CD4-positive, alpha-beta T cell (primary cell): Measurements from ENCODE around the gene KCNQ1. TPM values are rescaled to one million over a fixed set of nuclear protein-coding genes. Genes with fewer than 3 reads are reported as not detected.
A peak's percentile ranks its signal among the peaks of the same experiment; 100 is the strongest.

Experiments
- ATAC-seq: fragments of 200-7000 bp; cut with Tn5 transposase; one replicate; pipeline ENCODE4 v1.10.0; 2022; ENCODE audit warnings: mild to moderate bottlenecking; ENCODE audit not compliant: poor library complexity
- CTCF ChIA-PET: fragments of 350-600 bp; sonication (Branson Sonifier 250); formaldehyde crosslinking; loops from one replicate; lab custom pipeline; 2021; ENCODE audit warnings: antibody characterized with exemption, inconsistent platforms; lab: Charles Lee
- POLR2A ChIA-PET: fragments of 350-600 bp; sonication (Branson Sonifier 250); formaldehyde crosslinking; loops from one replicate; lab custom pipeline; 2021; ENCODE audit warnings: antibody characterized with exemption, inconsistent platforms; lab: Charles Lee
- DNase-seq, 14 experiments: peaks; one replicate each; pipeline ENCODE4 v3.0.0-alpha.2; 2013 to 2020; ENCODE audit warnings: mixed read lengths in 2 of 14
- H3K27ac ChIP-seq, 2 donors: one replicate each; pipeline versions ENCODE4 v1.5.1 to v1.7.0; 2013; ENCODE audit warnings: low read length in 2 of 2, low read depth in 1 of 2, mild to moderate bottlenecking in 1 of 2
- H3K27me3 ChIP-seq, 2 experiments: 1 replicate in 1 of 2; 2 replicates in 1 of 2; pipeline versions ENCODE4 v1.6.1 to v1.7.0; 2013; ENCODE audit warnings: low read length in 2 of 2, control low read depth in 1 of 2, mild to moderate bottlenecking in 1 of 2, moderate library complexity in 1 of 2; ENCODE audit not compliant: insufficient read depth in 2 of 2, control insufficient read depth in 1 of 2
- H3K36me3 ChIP-seq: one replicate; pipeline ENCODE4 v1.6.1; 2013; ENCODE audit warnings: low read length, control low read depth; ENCODE audit not compliant: insufficient read depth
- H3K4me1 ChIP-seq: one replicate; pipeline ENCODE4 v1.6.1; 2013; ENCODE audit warnings: low read length, control low read depth; ENCODE audit not compliant: insufficient read depth
- H3K4me3 ChIP-seq: one replicate; pipeline ENCODE4 v1.5.1; 2013; ENCODE audit warnings: mild to moderate bottlenecking, low read length, moderate library complexity
- H3K9me3 ChIP-seq, 2 experiments: 1 replicate in 1 of 2; 2 replicates in 1 of 2; pipeline versions ENCODE4 v1.6.1 to v1.7.0; 2013; ENCODE audit warnings: low read length in 2 of 2, mild to moderate bottlenecking in 2 of 2, control low read depth in 1 of 2, moderate library complexity in 1 of 2; ENCODE audit not compliant: control insufficient read depth in 1 of 2, insufficient read depth in 1 of 2
- H3K27ac Mint-ChIP-seq: one replicate; pipeline ENCODE4 v1.8.0; 2020; ENCODE audit warnings: mixed read lengths
- H3K27me3 Mint-ChIP-seq: one replicate; pipeline ENCODE4 v1.8.0; 2021; ENCODE audit warnings: mixed read lengths
- H3K36me3 Mint-ChIP-seq: one replicate; pipeline ENCODE4 v1.8.0; 2021; ENCODE audit warnings: low read depth, mixed read lengths
- H3K4me1 Mint-ChIP-seq: one replicate; pipeline ENCODE4 v1.8.0; 2021; ENCODE audit warnings: low read depth, mixed read lengths
- H3K4me3 Mint-ChIP-seq: one replicate; pipeline ENCODE4 v1.8.0; 2020; ENCODE audit warnings: mild to moderate bottlenecking, mixed read lengths
- H3K9me3 Mint-ChIP-seq: one replicate; pipeline ENCODE4 v1.8.0; 2020; ENCODE audit warnings: mixed read lengths
- intact Hi-C, 2 experiments: fragments of 100-400 bp; cut with DNase I in 1 of 2; cut with micrococcal nuclease in 1 of 2; formaldehyde crosslinking; loops; one replicate each; pipeline versions ENCODE4 v1.15.1 to v1.9.0; 2023 to 2025; cut with DNase I, micrococcal nuclease
- total RNA-seq, 174 experiments: library from RNA in 2 of 174; stranded (reverse) in 2 of 174; gene quantifications; one replicate each; pipeline ENCODE4 v1.2.3 and lab custom pipeline; 2021 to 2026
- TF ChIP-seq, protein P1 (sequence below): fragments of 200-600 bp; IDR thresholded peaks from one replicate; pipeline ENCODE4 v1.8.0; 2022; ENCODE audit warnings: antibody characterized with exemption, mild to moderate bottlenecking

KCNQ1 gene
- total RNA-seq, 2 experiments from 2014 or later, result 31.3 to 33.1 TPM

DNA sequence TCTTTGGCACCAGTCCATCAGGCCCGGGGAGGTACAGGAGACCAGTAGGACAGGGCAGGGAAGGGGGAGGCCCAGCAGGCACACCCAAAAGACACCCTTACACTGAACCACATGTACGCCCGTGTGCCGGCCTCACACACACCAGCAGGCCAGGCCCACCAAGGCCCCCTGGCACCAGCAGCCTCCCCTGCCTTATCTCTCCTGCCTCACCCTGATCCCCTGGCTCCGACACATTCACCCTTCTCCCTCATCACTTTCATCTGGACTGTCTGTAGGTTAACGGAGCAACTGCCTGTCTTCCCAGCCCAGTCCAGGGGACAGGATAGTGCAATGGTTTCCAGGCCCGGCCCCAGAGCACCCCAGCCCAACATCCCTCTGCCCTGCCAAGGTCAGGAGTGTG, 435.8 kb downstream of the KCNQ1 start:
- peaks cover 0 to 4% of the 10 kb centered on the region in 2 experiments for H3K27me3 ChIP-seq
- no peaks in the 10 kb centered on the region for H3K4me1 Mint-ChIP-seq
- no peak overlapping the region for H3K27ac Mint-ChIP-seq
- H3K36me3 ChIP-seq, result no peaks in the 10 kb centered on the region
- intact Hi-C loops, result loop anchor here in 1 of 2 experiments (10.0 kb wide), 1 partner anchor 544 kb away; no protein-coding TSS in a partner anchor
- no peaks in the 10 kb centered on the region for H3K27me3 Mint-ChIP-seq
- ATAC-seq (no peak), DNase-seq (no peak)
- TF ChIP-seq, protein P1, sequence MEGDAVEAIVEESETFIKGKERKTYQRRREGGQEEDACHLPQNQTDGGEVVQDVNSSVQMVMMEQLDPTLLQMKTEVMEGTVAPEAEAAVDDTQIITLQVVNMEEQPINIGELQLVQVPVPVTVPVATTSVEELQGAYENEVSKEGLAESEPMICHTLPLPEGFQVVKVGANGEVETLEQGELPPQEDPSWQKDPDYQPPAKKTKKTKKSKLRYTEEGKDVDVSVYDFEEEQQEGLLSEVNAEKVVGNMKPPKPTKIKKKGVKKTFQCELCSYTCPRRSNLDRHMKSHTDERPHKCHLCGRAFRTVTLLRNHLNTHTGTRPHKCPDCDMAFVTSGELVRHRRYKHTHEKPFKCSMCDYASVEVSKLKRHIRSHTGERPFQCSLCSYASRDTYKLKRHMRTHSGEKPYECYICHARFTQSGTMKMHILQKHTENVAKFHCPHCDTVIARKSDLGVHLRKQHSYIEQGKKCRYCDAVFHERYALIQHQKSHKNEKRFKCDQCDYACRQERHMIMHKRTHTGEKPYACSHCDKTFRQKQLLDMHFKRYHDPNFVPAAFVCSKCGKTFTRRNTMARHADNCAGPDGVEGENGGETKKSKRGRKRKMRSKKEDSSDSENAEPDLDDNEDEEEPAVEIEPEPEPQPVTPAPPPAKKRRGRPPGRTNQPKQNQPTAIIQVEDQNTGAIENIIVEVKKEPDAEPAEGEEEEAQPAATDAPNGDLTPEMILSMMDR, result no peak
- H3K27ac ChIP-seq, result no peak overlapping the region
- ChIA-PET CTCF (no interaction called here), POLR2A (no interaction called here)
- H3K36me3 Mint-ChIP-seq, result no peaks in the 10 kb centered on the region
- H3K4me3 Mint-ChIP-seq, result no peak overlapping the region
- no peaks in the 10 kb centered on the region for H3K9me3 Mint-ChIP-seq
- H3K9me3 ChIP-seq, result peaks cover 0 to 14% of the 10 kb centered on the region in 2 experiments
- H3K4me3 ChIP-seq, result no peak overlapping the region
- peaks cover 10% of the 10 kb centered on the region for H3K4me1 ChIP-seq

DNA sequence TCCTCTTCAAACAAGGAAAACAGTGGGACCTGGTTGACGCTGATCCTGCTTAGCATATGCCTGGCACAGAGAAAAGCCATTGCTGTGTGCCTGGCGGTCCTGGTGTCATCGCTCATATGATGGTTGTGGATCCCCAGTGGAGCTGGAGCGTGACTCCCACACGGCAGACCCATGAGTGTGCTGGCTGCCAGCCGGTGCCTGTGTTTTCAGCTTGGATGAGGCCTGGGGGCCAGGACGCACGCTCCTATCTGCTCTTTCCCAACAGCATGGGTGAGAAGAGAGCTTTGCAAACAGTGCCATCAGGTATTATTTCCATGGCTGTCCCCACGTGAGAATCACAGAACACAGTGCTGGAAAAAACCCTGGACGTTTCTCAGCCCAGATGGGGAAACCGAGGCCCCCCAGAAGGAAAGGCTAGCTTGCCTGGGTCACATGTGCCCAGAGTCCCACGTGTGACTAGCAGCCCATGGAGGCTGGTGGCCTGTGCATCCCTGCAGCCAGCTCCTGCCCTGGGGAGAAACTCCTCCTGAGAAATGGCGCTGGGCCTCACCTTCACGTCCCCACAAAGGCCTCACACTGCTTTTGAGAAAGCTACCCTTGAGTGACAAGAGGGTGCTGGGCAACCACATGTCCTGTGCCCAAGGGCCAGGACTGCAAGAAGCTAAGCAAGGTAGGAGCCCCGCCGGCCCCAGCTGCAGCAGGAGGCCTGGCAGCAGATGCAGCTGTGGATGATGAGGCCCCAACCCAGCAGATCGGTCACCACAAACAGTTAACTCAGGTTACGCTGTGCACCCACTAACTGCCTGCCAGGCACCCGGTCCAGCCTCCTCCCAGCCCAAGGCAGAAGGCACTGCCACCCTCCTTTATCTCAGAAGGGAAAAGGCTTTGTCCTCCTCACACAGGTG, 436.5 kb downstream of the KCNQ1 start:
- CTCF ChIA-PET, result interaction anchor here (1.6 kb wide), 1 partner anchor 348 kb away, joined by 5 read pairs; no protein-coding TSS in a partner anchor
- H3K4me3 Mint-ChIP-seq, result peak overlapping the region; percentile 42
- ATAC-seq, result no peak

DNA sequence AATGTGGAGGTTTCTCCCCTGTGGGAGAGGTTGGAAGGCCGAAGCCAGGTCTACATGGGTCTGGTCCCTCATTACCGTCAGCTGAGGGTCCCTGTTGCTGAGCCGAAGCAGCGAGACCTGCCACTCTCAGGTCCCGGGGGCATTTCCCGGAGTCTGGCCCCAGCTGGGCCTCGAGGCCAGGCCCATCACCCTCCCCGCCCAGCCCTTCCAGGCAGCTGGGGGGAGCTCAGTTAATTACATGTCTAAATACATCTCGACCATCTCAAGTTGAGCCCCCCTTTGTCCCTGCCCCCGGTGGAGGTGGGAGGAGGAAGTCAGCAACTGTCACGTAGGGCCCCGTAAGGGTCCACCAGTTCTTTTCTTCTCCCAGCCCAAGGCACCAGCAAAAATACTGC, 437.2 kb downstream of the KCNQ1 start:
- Mint-ChIP-seq H3K36me3 (no peaks in the 10 kb centered on the region), H3K27ac (no peak overlapping the region), H3K4me1 (peaks cover 4% of the 10 kb centered on the region), H3K27me3 (no peaks in the 10 kb centered on the region), H3K4me3 (no peak overlapping the region), H3K9me3 (no peaks in the 10 kb centered on the region)
- POLR2A ChIA-PET, result no interaction called here
- TF ChIP-seq, protein P1, result no peak
- H3K9me3 ChIP-seq, result peaks cover 0 to 10% of the 10 kb centered on the region in 2 experiments
- no peak for ATAC-seq
- no peak overlapping the region for H3K4me3 ChIP-seq
- H3K27ac ChIP-seq, result no peak overlapping the region
- H3K4me1 ChIP-seq, result peaks cover 17% of the 10 kb centered on the region
- CTCF ChIA-PET, result interaction anchor here (1.6 kb wide), 1 partner anchor 349 kb away, joined by 5 read pairs; no protein-coding TSS in a partner anchor
- intact Hi-C loops, result loop anchor here in 1 of 2 experiments (10.0 kb wide), 1 partner anchor 543 kb away; no protein-coding TSS in a partner anchor
- DNase-seq, result no peak
- H3K27me3 ChIP-seq, result peaks cover 0 to 4% of the 10 kb centered on the region in 2 experiments
- H3K36me3 ChIP-seq, result no peaks in the 10 kb centered on the region

More for the DNA sequence above, 436.5 kb downstream of the KCNQ1 start:
- Histone ChIP-seq H3K4me1 (peaks cover 12% of the 10 kb centered on the region), H3K27ac (no peak overlapping the region), H3K4me3 (no peak overlapping the region), H3K27me3 (peaks cover 0 to 4% of the 10 kb centered on the region in 2 experiments), H3K36me3 (no peaks in the 10 kb centered on the region), H3K9me3 (peaks cover 0 to 14% of the 10 kb centered on the region in 2 experiments)
- TF ChIP-seq, protein P1, result no peak
- POLR2A ChIA-PET, result no interaction called here
- Mint-ChIP-seq H3K4me1 (no peaks in the 10 kb centered on the region), H3K27me3 (no peaks in the 10 kb centered on the region), H3K36me3 (no peaks in the 10 kb centered on the region), H3K9me3 (no peaks in the 10 kb centered on the region), H3K27ac (no peak overlapping the region)
- no peak for DNase-seq
- intact Hi-C loops, result loop anchor here in 1 of 2 experiments (10.0 kb wide), 1 partner anchor 543 kb away; no protein-coding TSS in a partner anchor
